Panc1 (cell line): ENCODE measurements around the gene NECAP2. TPM values are rescaled to one million over a fixed set of nuclear protein-coding genes. Genes with fewer than 3 reads are reported as not detected.
"Not testable (repeated sequence)": the region's sequence is repeated elsewhere in the genome, so short reads cannot be mapped to it uniquely, and the experiment has no call there.

Source experiments
- ATAC-seq: fragments of 200-7000 bp; cut with Tn5 transposase; 2 replicates; pipeline ENCODE4 v1.9.1; 2020; ENCODE audit warnings: mild to moderate bottlenecking, moderate library complexity
- BruUV-seq: library from RNA; stranded (reverse); fragments of 400-500 nt; replicated peaks from 2 replicates; lab custom pipeline; 2021; lab: Mats Ljungman, UMichigan
- CTCF ChIA-PET: fragments of 300-600 bp; sonication (Branson Sonifier 250); formaldehyde crosslinking; loops from one replicate; lab custom pipeline; 2022; ENCODE audit warnings: antibody characterized with exemption; lab: Charles Lee
- POLR2A ChIA-PET: fragments of 300-600 bp; sonication (Branson Sonifier 250); formaldehyde crosslinking; loops from one replicate; lab custom pipeline; 2022; ENCODE audit warnings: antibody characterized with exemption; lab: Charles Lee
- DNase-seq: peaks from one replicate; pipeline ENCODE4 v3.0.0-alpha.2; 2010; ENCODE audit warnings: low read depth, low spot score
- H3K27ac ChIP-seq: 2 replicates; pipeline ENCODE4 v1.5.1; 2011; ENCODE audit warnings: mild to moderate bottlenecking, low read length, inconsistent platforms
- H3K27me3 ChIP-seq: fragments of 200-500 bp; sonication (Bioruptor generic); 2 replicates; pipeline ENCODE4 v1.6.0; 2014; ENCODE audit warnings: low read length, inconsistent platforms; ENCODE audit not compliant: control insufficient read depth, insufficient read depth
- H3K36me3 ChIP-seq: fragments of 200-500 bp; sonication (Bioruptor generic); 2 replicates; pipeline ENCODE4 v1.5.1; 2014; ENCODE audit warnings: inconsistent platforms, mild to moderate bottlenecking, low read length, moderate library complexity; ENCODE audit not compliant: control insufficient read depth, insufficient read depth
- H3K4me1 ChIP-seq: 2 replicates; pipeline ENCODE4 v1.5.1; 2011; ENCODE audit warnings: inconsistent platforms, mild to moderate bottlenecking, low read length, moderate library complexity; ENCODE audit not compliant: control insufficient read depth, insufficient read depth
- H3K4me3 ChIP-seq, 2 experiments: 2 replicates each; pipeline ENCODE4 v1.5.1; 2011 to 2012; ENCODE audit warnings: low read depth in 2 of 2, low read length in 2 of 2, mild to moderate bottlenecking in 2 of 2, inconsistent platforms in 1 of 2, moderate library complexity in 1 of 2
- H3K9me3 ChIP-seq: fragments of 200-500 bp; sonication (Bioruptor generic); 2 replicates; pipeline ENCODE4 v1.5.1; 2014; ENCODE audit warnings: low read depth, mild to moderate bottlenecking, inconsistent platforms, low read length, moderate library complexity; ENCODE audit not compliant: control insufficient read depth, insufficient read depth
- CTCF ChIP-seq: fragments of 450-650 bp; IDR thresholded peaks from 2 replicates; pipeline ENCODE4 v1.5.1; 2017; ENCODE audit warnings: mild to moderate bottlenecking
- POLR2AphosphoS5 ChIP-seq: IDR thresholded peaks from 2 replicates; pipeline ENCODE4 v1.6.1; 2012; ENCODE audit warnings: mild to moderate bottlenecking, low read depth, low read length, moderate library complexity
- REST ChIP-seq, 2 experiments: IDR thresholded peaks; 2 replicates each; pipeline ENCODE4 v1.6.1; 2011 to 2012; ENCODE audit warnings: low read depth in 2 of 2, control low read depth in 1 of 2, low read length in 1 of 2, mild to moderate bottlenecking in 1 of 2, moderate library complexity in 1 of 2; ENCODE audit not compliant: insufficient read depth in 1 of 2
- SIN3A ChIP-seq: IDR thresholded peaks from 2 replicates; pipeline ENCODE4 v1.6.1; 2012; ENCODE audit warnings: low read depth, mild to moderate bottlenecking, low read length, moderate library complexity, borderline replicate concordance; ENCODE audit not compliant: insufficient read depth
- TCF7L2 ChIP-seq: IDR thresholded peaks from 2 replicates; pipeline ENCODE4 v1.6.1; 2011; ENCODE audit warnings: mild to moderate bottlenecking, low read depth, low read length, inconsistent platforms
- in situ Hi-C: cut with HindIII; loops from 2 replicates; pipeline ENCODE4 v1.10.0; 2016; ENCODE audit warnings: low sequenced_read_pairs, low pct_unique_long_range_greater_than_20kb
- intact Hi-C: fragments of 100-400 bp; cut with micrococcal nuclease; formaldehyde crosslinking; loops from one replicate; pipeline ENCODE4 v1.10.0; 2022; ENCODE audit not compliant: unreplicated experiment
- total RNA-seq: library from RNA; stranded (reverse); gene quantifications from one replicate; pipeline ENCODE4 v1.2.1, GENCODE V29; 2021; ENCODE audit not compliant: unreplicated experiment

The NECAP2 gene
- total RNA-seq, 1 experiment from 2014 or later: 56.8 TPM

- CTCF ChIA-PET, DNase-seq, H3K4me1 ChIP-seq, H3K4me3 ChIP-seq, H3K36me3 ChIP-seq, in situ Hi-C loops, H3K27ac ChIP-seq, H3K27me3 ChIP-seq, BruUV-seq, intact Hi-C loops, H3K9me3 ChIP-seq, ATAC-seq: not testable (repeated sequence)
- POLR2A ChIA-PET: interaction anchor here (0.5 kb wide), 1 partner anchor 642 kb away, joined by 4 read pairs; the partner anchor contains the start of gene SPEN
These were observed 48.8 kb downstream of the NECAP2 start for GRCh38 chr1:16489195-16489880.

GRCh38 chr1:16491056-16491675, 50.6 kb downstream of the NECAP2 start:
- intact Hi-C loops (no loop called here), in situ Hi-C loops (no loop called here)
- no peaks in the 10 kb centered on the region for H3K9me3 ChIP-seq
- no peak overlapping the region for H3K4me3 ChIP-seq
- ChIA-PET POLR2A (no interaction called here), CTCF (no interaction called here)
- H3K36me3 ChIP-seq: no peaks in the 10 kb centered on the region
- ATAC-seq (no peak), DNase-seq (no peak)
- no peaks in the 10 kb centered on the region for H3K4me1 ChIP-seq
- no peak overlapping the region for H3K27ac ChIP-seq
- TF ChIP-seq TCF7L2: no peak
- TF ChIP-seq POLR2AphosphoS5: no peak
- TF ChIP-seq CTCF: no peak
- TF ChIP-seq REST (IDR thresholded peaks at IDR 0.05; ENCODE audit: insufficient read depth in 1 of 2, low read depth in 2 of 2, low read length in 1 of 2): no peak
- no peak for TF ChIP-seq SIN3A
- H3K27me3 ChIP-seq: no peaks in the 10 kb centered on the region
- no TSS peak for BruUV-seq

DNA sequence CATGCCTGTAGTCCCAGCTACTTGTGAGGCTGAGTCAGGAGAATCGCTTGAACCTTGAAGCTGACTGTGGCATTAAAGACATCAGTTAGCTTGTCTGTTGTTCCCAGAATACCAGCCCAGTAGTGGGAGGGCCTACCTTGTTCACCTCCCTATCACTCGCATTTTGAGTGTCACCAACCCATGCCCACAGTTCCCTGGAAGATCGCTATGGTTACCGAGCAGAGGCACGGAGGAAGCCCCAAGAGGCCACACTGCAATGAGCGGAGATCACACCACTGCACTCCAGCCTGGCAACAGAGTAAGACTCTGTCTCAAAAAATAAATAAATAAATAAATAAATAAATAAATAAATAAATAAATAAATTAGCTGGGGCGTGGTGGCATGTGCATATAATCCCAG, 52.4 kb downstream of the NECAP2 start:
- BruUV-seq, ATAC-seq, H3K9me3 ChIP-seq, H3K27me3 ChIP-seq, H3K4me1 ChIP-seq, intact Hi-C loops, DNase-seq, H3K27ac ChIP-seq, in situ Hi-C loops, H3K36me3 ChIP-seq, H3K4me3 ChIP-seq: not testable (repeated sequence)
- POLR2A ChIA-PET: interaction anchor here (0.6 kb wide), 1 partner anchor 21 kb away, joined by 3 read pairs; no protein-coding TSS in a partner anchor
- CTCF ChIA-PET: interaction anchor here (0.5 kb wide), 1 partner anchor 18 kb away, joined by 3 read pairs; no protein-coding TSS in a partner anchor

GRCh38 chr1:16493731-16494130, 53.2 kb downstream of the NECAP2 start:
- H3K27ac ChIP-seq, BruUV-seq, intact Hi-C loops, H3K9me3 ChIP-seq, DNase-seq, in situ Hi-C loops, ATAC-seq, H3K27me3 ChIP-seq, H3K36me3 ChIP-seq, H3K4me3 ChIP-seq, H3K4me1 ChIP-seq: not testable (repeated sequence)
- CTCF ChIA-PET: interaction anchor here (0.6 kb wide), 1 partner anchor 412 kb away, joined by 7 read pairs; no protein-coding TSS in a partner anchor
- POLR2A ChIA-PET: interaction anchor here (0.6 to 0.7 kb wide), 2 partner anchors 20 to 514 kb away, joined by 3 to 7 read pairs; no protein-coding TSS in a partner anchor

DNA sequence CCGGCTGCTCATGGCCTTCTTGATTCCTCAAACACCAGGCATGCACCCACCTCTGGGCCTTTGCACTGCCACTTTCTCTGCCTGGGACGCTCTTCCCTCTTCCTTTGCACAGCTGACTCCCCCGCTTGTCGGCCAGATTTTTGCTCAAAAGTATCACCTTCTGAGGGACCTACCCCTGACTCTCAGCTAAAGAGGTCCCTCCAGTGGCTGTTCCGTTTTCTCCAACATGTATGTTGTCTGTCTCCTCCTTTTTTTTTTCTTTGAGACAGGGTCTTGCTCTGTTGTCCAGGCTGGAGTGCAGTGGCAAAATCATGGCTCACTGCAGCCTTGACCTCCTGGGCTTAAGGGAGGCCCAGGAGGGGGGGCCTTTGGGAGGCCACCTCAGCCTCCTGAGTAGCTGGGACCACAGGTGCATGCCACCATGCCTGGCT, 57.0 kb downstream of the NECAP2 start:
- intact Hi-C loops, ATAC-seq, H3K4me1 ChIP-seq, H3K27ac ChIP-seq, H3K36me3 ChIP-seq, H3K4me3 ChIP-seq, POLR2A ChIA-PET, DNase-seq, H3K27me3 ChIP-seq, H3K9me3 ChIP-seq, BruUV-seq, in situ Hi-C loops: not testable (repeated sequence)
- CTCF ChIA-PET: interaction anchor here (0.6 kb wide), 1 partner anchor 117 kb away, joined by 7 read pairs; no protein-coding TSS in a partner anchor
